CD4-positive, alpha-beta T cell treated with Interferon gamma for 1 hour (primary cell): ENCODE measurements around the gene MYOD1.

Source experiments
- DNase-seq: peaks from one replicate; pipeline ENCODE4 v3.0.0-alpha.2; 2020

Gene MYOD1

DNA sequence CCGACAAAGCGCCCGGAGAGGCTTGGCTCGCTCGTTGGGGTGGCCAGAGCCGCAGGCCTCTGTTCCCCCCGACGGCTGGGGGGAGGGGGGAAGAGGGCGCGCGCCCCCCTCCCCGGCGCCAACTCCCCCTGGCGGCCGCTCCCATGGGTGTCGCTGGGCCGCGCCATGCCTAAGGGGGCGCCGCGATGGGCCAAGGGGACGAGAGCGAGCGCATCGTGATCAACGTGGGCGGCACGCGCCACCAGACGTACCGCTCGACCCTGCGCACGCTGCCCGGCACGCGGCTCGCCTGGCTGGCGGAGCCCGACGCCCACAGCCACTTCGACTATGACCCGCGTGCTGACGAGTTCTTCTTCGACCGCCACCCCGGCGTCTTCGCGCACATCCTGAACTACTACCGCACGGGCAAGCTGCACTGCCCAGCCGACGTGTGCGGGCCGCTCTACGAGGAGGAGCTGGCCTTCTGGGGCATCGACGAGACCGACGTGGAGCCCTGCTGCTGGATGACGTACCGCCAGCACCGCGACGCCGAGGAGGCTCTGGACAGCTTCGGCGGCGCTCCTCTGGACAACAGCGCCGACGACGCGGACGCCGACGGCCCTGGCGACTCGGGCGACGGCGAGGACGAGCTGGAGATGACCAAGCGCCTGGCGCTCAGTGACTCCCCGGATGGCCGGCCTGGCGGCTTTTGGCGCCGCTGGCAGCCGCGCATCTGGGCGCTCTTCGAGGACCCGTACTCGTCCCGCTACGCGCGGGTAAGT is 16.6 kb downstream of the MYOD1 start:
- no peak for DNase-seq

- no peak for DNase-seq
These were observed 17.2 kb downstream of the MYOD1 start for GRCh38 chr11:17736579-17736893.

GRCh38 chr11:17736930-17737817 is 17.8 kb downstream of the MYOD1 start:
- no peak for DNase-seq

DNA sequence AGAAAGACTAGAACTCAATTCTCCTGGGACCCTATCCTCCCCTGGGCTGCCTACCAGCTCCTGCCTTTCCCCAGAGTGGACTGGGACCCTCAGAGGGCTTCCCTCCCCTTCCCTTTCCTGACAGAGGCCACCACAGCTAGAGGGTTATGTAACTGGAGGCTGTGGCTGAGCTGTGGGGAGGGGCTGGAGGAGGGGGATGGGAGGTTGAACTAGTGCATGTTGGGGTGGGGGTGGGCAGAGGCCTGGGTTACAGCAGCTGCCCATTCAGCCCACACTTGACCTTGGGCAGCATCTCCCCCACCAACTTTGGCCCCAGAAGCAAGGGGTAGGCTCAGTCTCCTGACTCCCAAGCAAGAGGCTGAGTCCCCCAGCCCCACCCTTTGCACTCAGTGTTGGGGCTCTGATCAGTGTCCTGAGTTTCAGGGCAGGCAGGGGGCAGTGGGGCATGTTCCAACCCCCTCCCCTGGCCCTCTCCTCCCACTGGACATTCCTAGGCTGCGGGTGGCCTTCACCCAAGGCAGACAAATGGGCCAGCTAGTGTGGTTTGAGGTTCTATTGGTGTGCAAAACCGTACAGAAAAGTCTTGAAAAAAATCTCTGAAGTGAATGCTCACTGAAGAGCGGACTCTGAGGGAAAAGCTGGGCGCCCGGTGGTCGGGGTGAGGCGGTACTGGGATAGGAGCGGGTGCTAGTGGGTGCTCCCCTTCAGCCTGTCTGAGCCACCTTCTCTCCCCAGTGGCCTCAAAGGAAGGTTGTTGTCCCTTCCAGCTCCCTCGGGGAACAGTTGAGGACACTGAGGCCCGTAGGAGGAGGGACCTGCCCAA is 19.0 kb downstream of the MYOD1 start:
- no peak for DNase-seq

DNA sequence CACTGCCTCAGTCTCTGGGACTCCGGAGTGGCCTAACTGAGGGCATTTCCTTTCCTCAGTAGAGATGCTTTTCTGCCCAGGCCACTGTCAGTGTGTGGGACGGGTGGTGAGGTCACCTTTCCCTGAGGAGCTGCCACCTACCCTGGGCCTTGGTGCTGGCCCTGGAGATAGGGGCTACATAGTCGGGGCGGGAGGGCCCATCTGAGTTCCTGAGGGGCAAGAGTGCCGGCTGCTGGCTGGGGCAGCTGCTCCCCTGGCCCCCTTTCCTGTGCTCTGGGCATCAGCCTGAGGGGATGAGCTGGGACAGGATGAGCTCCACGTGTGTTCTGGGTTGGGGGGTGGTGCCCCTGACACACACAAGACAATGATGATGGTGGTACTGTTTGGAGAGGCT is 20.6 kb downstream of the MYOD1 start:
- no peak for DNase-seq

DNA sequence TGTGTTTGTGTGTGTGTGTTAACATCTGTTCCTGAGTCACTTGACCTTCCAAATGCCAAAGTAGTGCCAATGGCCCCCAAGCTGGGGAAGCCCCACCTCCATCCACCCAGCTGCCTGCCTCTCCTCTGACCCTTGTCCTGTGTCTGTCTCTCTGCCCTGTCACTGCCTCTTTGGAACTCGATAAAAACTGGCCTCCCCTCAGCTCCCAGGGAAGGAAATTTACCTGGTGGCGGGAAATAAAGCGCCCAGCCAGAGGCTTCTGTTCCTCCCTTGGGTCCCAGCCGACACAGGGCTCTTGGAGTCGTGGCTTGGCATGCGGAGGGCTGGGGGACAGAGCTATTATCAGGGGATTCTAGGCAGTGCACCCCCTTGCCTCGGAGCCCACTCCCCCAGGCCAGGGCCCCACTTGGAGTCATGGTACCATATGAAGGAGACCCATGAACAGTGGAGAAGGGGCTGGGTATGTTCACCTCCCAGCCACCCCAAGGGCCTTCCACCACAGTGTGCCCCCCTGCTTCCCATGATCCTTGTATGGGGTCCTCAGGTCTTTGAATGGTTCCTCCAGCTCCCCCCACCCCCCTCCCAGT is 21.4 kb downstream of the MYOD1 start:
- no peak for DNase-seq

GRCh38 chr11:17741487-17741886 is 22.1 kb downstream of the MYOD1 start:
- DNase-seq, result no peak

DNA sequence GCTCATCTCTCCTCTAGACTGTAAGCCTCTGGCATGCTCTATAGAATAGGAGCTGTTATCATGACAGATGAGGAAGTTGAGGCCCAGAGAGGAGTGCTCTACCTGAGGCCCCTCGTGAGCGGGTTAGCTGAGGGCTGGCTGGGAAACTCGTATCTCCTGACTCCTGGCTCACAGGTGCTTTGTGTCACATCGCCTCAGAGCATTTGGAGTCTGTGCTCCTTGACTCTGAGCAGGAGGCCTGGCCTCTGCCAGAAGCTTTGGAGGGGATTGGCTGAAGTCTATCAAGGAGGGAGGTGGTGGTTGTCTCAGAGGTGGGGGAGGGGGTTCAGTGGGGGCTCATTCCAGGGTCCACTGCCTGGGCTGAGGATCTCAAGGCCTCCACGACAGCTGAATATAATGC is 22.6 kb downstream of the MYOD1 start:
- no peak for DNase-seq

DNA sequence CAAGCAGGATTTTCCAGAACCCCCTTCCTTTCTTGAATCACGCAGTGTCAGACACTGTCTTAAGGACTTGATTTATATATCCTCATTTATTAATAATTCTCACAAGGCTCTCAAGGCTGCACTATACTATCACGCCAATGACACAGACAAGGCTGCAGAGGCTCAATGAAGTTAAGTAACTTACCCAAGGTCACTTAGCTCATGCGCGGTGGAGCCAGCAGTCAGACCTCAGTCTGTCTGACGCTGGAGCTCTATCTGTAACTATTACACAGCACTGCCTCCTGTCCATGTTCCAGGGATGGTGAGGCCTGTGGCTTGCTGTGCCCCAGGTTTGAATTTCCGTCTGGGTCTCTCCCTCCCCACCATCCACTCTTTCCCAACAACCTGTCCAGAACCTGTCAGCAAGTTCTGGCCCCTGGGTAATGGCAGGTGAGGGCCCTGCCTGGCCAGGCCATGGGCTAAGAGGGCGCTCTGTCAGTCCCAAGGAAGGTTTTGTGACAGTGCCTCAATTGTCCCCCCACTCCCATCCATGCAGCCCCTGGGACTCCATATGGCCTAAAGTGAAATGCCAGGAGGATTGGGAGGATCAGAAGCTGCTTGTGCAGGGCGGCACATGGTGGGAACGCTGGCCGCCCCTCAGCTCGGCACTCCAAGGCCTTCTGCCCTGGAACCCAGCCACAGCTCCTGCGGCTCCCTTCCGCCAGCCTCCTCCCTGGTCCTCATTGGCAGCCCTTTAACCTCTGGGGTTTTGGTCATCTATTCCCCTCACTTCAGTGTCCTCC is 23.8 kb downstream of the MYOD1 start:
- DNase-seq, result no peak

DNA sequence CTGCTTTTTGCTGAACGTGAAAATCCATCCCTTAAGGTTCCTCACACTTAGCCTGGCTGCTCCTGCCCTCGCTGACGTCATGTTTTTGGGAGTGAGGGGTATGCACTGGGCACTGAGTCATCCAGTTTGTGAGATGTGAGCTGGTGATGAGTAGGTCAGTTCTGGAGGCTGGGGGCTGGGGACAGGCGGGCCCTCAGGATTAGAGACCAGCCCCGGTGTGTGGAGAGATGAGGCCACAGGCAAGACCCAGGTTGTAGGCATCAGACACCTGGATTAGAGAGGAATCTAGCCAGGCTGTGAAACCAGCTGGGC is 24.4 kb downstream of the MYOD1 start:
- DNase-seq, result no peak

GRCh38 chr11:17744151-17744940 is 25.0 kb downstream of the MYOD1 start:
- no peak for DNase-seq

DNA sequence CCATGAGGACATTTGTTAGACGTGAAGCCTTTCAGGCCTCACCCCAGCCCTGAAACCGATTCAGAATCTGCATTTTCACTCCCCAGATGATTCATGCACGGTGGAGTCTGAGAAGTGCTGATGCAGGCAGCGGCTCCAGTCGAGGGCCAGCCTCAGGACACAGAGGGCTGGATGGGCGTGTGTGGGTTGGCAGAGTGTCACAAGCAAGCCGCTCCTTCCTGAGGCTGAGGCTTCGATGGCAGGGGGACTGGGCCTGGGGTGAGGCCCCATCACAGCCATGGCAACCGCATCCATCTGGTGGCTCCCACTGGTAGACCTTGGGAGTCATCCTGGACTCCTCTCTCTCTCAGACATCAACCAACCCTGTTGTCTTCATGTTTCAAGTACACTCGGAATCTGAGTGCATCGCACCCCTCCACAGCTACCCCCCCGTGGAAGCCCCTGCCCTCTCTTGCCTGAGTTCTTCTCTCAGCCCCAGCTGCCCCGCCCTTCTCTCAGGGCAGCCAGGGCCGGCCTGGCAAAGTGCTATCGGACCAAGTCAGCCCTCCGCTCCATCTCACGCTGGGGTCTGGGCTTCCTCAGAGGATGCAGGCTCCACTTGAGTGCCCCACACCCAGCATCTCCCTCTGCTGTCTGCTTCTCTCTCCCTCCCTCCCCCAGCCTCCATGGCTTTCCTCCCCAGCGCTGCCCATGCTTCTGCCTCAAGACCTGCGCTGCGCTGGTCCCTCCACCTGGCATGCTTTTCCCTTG is 25.8 kb downstream of the MYOD1 start:
- no peak for DNase-seq

GRCh38 chr11:17746096-17746495 is 26.7 kb downstream of the MYOD1 start:
- no peak for DNase-seq

DNA sequence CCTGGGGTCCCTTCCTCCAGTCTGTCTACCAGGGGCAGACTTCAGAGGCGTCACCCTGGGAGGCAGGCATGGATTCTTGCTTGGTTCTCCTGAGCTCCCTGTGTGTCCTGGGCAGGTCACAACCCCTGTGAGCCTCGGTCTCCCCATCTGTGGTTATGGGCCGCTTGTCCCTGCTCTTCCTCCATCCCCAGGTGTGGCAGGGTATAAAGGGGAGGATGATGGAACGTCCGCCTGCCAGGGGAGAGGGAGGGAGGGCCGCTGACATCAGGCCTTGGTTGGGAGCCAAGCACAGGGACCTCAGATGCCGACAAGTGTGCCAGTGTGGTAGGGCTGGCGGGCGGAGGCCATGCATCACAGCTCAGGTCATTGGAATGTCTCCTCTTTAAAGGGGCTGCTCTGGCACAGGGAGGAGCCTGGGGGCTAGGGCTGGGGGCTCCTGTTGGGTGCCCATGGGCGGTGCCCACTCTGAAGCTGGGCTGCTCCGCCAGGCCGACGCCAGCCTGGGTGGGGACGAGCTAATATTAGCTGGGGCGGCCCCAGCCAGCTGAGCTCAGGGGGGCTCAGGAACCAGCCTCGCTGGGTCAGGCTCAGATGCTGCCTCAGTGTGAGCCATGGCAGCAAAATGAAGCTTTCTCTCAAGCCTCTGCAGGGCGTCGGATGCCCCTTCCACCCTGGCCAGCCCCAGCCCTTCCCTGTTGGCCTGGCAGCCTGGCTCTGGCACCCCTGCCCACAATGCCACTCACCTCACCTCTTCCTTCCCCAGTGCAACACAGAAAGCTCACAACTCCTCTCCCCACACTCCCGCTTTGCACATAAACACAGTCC is 28.0 kb downstream of the MYOD1 start:
- no peak for DNase-seq

GRCh38 chr11:17748044-17748443 is 28.7 kb downstream of the MYOD1 start:
- no peak for DNase-seq

DNA sequence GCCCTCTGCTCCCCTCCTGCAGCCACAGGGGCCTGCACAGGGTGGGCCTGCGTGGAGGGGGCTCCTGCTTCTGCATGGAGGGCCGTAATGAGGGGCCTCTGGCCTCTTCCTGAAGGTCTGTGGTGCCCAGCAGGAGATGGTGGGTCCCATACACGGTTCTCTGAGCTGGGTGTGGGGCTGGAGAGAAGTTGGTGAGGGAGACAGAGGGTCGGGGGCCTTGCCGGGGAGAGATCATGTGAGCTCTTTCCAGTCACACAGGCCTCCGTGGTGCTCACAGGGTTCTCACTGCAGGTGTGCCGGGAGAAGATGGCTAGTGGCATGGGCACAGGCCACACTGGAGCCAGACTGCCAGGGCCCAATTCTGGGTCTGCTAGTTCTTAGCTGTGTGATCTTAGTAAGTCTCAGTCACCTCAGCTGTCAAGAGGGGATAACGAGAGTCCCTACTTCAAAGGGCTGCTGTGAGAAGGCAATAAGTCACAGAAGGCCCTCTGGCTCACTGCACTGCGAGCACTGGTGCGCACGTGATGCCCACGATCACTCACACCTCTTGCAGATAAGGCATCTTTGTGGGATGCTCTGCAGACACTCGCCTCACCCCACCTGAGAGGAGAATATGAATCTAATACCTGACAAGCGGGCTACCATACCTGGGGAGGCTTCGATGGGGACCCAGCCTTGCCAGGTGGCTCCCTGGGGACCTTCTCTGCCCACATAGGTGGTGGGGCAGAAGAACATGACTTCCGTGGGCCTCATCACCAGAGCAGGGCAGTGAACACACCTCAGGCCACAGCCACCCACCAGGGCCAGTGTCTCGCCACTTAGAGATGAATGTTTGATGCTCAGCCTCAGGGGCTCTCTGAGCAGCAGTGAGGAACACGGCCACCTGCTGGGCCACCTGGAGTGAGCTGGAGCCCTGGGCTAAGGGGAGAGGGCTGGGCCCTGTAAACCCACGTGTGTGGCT is 29.7 kb downstream of the MYOD1 start:
- no peak for DNase-seq

GRCh38 chr11:17750013-17750800 is 30.8 kb downstream of the MYOD1 start:
- no peak for DNase-seq

DNA sequence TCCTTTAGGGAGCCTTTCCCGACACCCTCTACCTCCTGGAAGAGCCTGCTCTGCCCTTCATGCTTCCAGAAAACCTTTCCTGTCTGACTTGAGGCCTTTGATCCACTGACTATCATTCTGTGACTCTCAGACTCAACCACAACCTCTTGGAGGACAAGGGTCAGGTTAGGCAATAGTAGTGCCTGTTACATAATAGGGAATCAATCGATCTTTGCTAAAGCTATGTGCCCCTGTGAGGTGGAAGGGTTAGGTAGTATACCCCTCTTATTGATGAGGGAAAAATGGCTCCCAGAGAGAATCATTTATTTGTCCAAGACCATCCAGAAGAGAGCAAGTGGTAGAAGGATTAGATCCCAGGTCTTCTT is 31.4 kb downstream of the MYOD1 start:
- no peak for DNase-seq
